ENCODE measurements around the gene ARHGEF12. TPM values are rescaled to one million over a fixed set of nuclear protein-coding genes. Genes with fewer than 3 reads are reported as not detected.

ARHGEF12 gene
- total RNA-seq, 6 experiments from 2014 or later = 72.9 to 95.1 (median 85.0) TPM

GRCh38 chr11:120365512-120365911 lies 29.3 kb downstream of the ARHGEF12 start:
- Mint-ChIP-seq H3K9me3 (no peaks in the 10 kb centered on the region), H3K27ac (0 out of 2 replicates have a peak overlapping the region, but pooled peaks have one; percentile 1), H3K36me3 (ENCODE audit: low read depth) (peaks cover 11% of the 10 kb centered on the region), H3K27me3 (ENCODE audit: insufficient read depth) (no peaks in the 10 kb centered on the region; the same call in 1 of the 2 replicates), H3K4me3 (no peak overlapping the region), H3K4me1 (ENCODE audit: low read depth) (peaks cover 44% of the 10 kb centered on the region)
- no peak for TF ChIP-seq CTCF (IDR thresholded peaks at IDR 0.05)
- no peak for DNase-seq

- Mint-ChIP-seq H3K27ac (no peak overlapping the region; the same call in 1 of the 2 replicates), H3K4me3 (no peak overlapping the region), H3K27me3 (ENCODE audit: insufficient read depth) (no peaks in the 10 kb centered on the region), H3K4me1 (ENCODE audit: low read depth) (peaks cover 24% of the 10 kb centered on the region), H3K36me3 (ENCODE audit: low read depth) (peaks cover 7% of the 10 kb centered on the region; the same call in 1 of the 2 replicates), H3K9me3 (no peaks in the 10 kb centered on the region)
- TF ChIP-seq CTCF (IDR thresholded peaks at IDR 0.05) = no peak
- DNase-seq = no peak
These were observed 36.1 kb downstream of the ARHGEF12 start for GRCh38 chr11:120372296-120372695.

GRCh38 chr11:120375076-120375475 lies 38.9 kb downstream of the ARHGEF12 start:
- no peak for TF ChIP-seq CTCF (IDR thresholded peaks at IDR 0.05)
- peaks cover 11% of the 10 kb centered on the region for H3K9me3 Mint-ChIP-seq
- H3K4me1 Mint-ChIP-seq (ENCODE audit: low read depth) = peaks cover 46% of the 10 kb centered on the region
- H3K27me3 Mint-ChIP-seq (ENCODE audit: insufficient read depth) = no peaks in the 10 kb centered on the region
- DNase-seq = no peak
- H3K4me3 Mint-ChIP-seq = no peak overlapping the region
- peaks cover 18% of the 10 kb centered on the region for H3K36me3 Mint-ChIP-seq (ENCODE audit: low read depth)
- H3K27ac Mint-ChIP-seq = no peak overlapping the region

- no peak for TF ChIP-seq CTCF (IDR thresholded peaks at IDR 0.05)
- no peak for DNase-seq
- Mint-ChIP-seq H3K9me3 (peaks cover 11% of the 10 kb centered on the region), H3K27me3 (ENCODE audit: insufficient read depth) (no peaks in the 10 kb centered on the region), H3K36me3 (ENCODE audit: low read depth) (peaks cover 18% of the 10 kb centered on the region), H3K4me1 (ENCODE audit: low read depth) (peaks cover 53% of the 10 kb centered on the region), H3K27ac (no peak overlapping the region), H3K4me3 (no peak overlapping the region)
These were observed 40.5 kb downstream of the ARHGEF12 start for GRCh38 chr11:120376547-120377182.

GRCh38 chr11:120378474-120378873 lies 42.3 kb downstream of the ARHGEF12 start:
- Mint-ChIP-seq H3K4me3 (no peak overlapping the region), H3K4me1 (ENCODE audit: low read depth) (peaks cover 60% of the 10 kb centered on the region), H3K27me3 (ENCODE audit: insufficient read depth) (no peaks in the 10 kb centered on the region), H3K36me3 (ENCODE audit: low read depth) (peaks cover 27% of the 10 kb centered on the region), H3K27ac (no peak overlapping the region), H3K9me3 (peaks cover 11% of the 10 kb centered on the region)
- no peak for DNase-seq
- no peak for TF ChIP-seq CTCF (IDR thresholded peaks at IDR 0.05)
